ENCODE measurements around the gene PTPRC. TPM values are rescaled to one million over a fixed set of nuclear protein-coding genes. Genes with fewer than 3 reads are reported as not detected.

Gene PTPRC
- total RNA-seq, 1 donor from 2014 or later, result not detected

DNA sequence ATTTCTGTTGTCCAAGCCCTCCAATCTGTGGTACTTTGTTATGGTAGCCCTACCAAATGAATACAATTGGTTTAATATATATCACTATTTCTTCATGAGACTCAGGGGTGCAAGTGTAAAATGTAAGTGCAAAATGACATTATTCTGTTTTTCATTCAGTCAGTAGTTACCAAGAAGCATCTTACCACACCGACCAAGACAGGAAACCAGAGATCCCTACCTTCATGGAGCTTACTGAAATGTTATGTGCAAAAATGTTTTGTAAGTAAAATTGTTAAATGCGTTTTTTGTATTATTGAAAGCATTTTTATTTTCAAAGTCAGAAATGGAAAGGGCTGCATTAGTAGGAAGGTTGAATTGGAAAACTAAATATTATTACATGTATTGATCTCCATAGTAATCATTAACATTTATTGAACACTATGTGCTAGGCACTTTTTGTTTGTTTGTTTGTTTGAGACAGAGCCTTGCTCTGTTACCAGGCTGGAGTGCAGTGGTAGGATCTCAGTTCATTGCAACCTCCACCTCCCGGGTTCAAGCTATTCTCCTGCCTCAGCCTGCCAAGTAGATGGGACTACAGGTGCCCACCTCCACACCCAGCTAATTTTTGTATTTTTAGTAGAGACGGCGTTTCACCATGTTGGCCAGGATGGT lies 166.8 kb downstream of the PTPRC start:
- no peak for DNase-seq (ENCODE audit: low read depth in 2 of 2)

DNA sequence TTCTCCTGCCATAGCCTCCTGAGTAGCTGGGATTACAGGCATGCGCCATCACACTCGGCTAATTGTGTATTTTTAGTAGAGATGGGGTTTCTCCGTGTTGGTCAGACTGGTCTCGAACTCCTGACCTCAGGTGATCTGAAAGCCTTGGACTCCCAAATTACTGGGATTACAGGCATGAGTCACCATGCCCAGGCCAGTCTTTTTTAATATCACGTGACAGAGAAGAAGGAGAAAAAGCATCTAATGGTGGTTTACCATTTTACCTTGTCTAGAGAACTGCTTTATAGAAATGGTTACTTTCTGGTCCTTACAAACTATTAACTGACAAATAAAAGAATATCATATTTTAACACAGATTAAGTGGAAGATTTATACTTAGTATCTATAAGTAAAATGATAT lies 168.0 kb downstream of the PTPRC start:
- no peak for DNase-seq (ENCODE audit: low read depth in 2 of 2)

Other genes starting within 250 kb of the PTPRC start
- 0.25 TPM in 1 of 2 replicates, not detected in the other for gene ATP6V1G3, start 98.4 kb upstream of the PTPRC start, total RNA-seq